Head of caudate nucleus (tissue), 42 donors: Measurements from ENCODE around the gene RAB8A.
"Not testable (repeated sequence)": the region's sequence is repeated elsewhere in the genome, so short reads cannot be mapped to it uniquely, and the experiment has no call there.

Source experiments
- DNase-seq, 42 donors: peaks; one replicate each; pipeline versions ENCODE4 v3.0.0 to v3.0.0-alpha.2; 2020 to 2021; ENCODE audit warnings: mixed read lengths in 7 of 42
- intact Hi-C: fragments of 100-400 bp; cut with DNase I; formaldehyde crosslinking; loops from one replicate; pipeline ENCODE4 v1.15.0; 2022

Gene RAB8A

DNA sequence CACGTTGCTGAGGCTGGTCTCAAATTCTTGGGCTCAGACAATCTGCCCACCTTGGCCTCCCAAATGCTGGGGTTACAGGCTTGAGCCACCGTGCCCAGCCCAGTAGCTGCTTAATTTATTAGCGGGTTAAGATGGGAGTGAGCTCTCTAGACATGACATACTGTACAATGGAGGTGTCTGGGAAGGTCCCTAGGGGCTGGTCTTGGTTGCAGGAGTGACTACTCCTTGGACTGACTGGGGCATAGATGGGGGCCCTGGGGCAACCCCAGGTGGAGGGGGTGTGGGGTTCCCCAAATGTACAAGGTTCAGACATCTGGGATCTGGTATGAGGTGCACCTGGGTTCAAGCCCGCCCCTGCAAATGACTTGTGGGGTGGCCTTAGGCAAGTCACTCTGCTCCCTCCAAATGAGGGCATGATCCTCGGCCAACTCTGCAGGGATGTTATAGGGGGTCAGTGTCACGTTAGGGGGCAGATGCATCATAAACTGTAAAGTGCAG, 48.8 kb downstream of the RAB8A start:
- DNase-seq: no peak
- intact Hi-C loops: no loop called here

DNA sequence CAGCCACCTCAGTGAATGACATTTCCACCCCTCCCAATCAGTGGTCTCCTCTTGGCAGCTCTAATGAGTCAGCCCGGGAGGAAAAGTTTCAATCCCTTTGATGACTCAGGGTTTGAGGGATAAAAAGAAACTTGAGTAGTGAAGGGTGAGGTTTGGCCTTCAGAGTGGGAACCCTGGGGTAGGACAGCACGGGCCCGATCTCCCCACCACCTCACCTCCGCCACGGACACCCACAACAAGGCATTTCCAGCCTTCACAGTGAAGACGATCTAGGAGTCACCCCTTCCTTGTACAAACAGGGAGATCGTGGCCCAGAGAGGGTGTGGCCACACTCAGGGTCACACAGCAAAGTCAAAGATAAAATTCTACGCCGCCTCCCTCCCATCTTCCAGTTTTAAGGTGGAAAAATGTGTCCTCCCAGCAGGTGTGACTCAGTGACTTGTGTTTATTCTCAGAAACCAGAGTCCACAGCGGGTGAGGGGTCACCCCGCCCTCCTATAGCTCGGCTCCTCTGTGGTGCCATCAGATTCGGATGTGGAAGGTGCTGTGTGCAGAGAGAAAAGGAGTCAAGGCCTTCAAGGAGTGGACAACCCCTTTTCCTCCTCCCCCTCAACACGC, 49.4 kb downstream of the RAB8A start:
- intact Hi-C loops: no loop called here
- no peak for DNase-seq

DNA sequence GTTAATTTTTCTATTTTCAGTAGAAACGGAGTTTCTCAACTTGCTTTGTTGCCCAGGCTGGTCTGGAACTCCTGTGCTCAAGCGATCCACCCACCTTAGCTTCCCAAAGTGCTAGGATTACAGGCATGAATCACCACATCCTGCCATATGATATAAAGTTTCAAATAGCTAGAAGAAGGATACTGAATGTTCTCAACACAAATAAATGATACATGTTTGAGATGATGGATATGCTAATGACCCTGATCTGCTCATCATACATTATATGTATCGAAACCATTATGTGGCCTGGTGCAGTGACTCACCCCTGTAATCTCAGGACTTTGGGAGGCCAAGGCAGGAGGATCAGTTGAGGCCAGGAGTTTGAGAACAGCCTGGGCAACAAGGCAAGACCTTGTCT, 50.2 kb downstream of the RAB8A start:
- intact Hi-C loops: no loop called here
- DNase-seq: peak in 9 of 42 donors; percentile 5 to 53 (median 30)

DNA sequence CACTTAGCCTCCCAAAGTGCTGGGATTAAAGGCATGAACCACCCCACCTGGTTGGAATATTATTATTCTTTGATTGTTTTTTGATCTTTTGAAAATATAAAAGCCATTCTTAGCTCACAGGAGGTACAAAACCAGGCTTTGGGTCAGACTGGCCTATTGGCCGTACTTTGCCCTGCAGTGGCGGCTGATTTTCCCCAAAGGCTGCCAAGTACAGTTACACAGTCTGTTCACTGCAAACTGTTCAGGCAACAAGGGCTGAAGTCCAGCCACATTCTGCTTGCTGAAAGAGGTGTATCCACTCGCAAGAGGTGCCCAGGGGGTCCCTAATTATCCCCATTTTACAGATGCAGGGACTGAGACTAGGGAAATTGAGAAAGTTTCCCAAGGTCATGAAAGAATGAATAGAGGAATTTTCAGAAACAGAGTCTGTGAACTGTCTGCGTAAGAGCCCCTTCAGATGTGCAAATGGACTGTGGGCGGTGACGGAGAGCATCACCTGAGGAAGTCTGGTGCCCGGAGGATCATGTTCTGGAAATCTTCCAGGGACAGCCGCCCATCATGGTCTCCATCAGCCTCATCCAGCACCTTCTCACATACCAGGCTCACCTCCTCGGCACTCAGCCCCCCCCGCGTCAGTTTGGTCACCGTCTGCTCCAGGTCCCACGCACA, 52.7 kb downstream of the RAB8A start:
- intact Hi-C loops: no loop called here
- no peak for DNase-seq

DNA sequence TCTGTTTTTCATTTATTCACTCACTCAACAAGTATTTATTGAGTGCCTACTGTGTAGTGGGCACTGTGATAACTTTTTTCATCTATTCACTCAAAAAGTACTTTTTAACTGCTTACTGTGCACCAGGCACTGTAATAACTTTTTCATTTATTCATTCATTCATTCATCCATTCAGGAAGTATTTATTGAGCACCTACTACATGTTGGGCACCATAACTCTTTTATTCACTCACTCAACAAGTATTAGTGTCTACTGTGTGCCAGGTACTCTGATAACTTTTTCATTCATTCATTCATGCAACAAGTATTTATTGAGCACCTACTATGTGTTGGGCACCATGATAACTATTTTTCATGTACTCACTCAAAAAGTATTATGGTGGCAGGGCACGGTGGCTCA, 54.7 kb downstream of the RAB8A start:
- no peak for DNase-seq
- intact Hi-C loops: no loop called here

DNA sequence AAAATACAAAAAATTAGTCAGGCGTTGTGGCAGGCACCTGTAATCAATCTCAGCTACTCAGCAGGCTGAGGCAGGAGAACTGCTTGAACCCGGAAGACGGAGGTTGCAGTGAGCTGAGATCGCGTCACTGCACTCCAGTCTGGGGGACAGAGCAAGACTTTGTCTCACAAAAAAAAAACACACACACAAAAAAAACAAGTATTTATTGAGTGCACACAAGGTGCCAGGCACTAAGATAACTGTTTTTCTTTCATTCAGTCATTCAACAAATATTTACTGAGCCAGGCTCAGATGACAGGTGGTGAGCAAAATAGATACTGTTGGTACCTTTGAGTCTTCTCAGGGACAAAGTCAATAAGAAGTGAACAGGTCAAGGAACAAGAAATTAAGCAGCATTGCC, 55.4 kb downstream of the RAB8A start:
- intact Hi-C loops: no loop called here
- no peak for DNase-seq

DNA sequence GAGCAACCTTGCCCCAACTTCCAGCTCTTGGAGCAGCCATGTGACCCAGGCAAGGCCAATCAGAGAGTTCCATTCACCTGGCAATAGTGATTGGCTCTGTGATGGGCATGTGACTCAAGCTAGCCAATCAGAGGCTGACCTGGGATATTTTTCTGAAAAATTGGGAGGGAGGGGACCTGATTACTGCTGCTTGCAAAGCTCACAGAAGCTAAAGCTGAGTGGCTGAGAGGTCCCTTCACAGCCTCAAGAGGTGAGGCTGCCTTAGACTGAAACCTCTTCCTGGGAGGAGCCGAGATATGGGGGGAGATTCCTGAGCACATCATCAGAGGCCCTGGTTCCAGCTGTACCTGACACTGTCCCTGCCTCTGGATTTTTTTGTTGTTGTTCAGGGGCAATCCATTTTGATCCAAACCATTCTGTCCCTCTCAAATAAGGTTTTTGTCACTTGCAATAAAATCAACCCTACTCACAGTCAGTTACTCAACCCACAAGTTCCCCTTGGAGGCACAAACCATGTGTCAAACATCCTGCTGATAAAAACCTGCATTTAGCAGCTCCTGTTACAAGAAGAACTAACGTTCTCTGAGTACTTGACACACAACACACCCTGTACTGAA, 56.9 kb downstream of the RAB8A start:
- DNase-seq: peak in 1 of 42 donors; percentile 13
- intact Hi-C loops: no loop called here

DNA sequence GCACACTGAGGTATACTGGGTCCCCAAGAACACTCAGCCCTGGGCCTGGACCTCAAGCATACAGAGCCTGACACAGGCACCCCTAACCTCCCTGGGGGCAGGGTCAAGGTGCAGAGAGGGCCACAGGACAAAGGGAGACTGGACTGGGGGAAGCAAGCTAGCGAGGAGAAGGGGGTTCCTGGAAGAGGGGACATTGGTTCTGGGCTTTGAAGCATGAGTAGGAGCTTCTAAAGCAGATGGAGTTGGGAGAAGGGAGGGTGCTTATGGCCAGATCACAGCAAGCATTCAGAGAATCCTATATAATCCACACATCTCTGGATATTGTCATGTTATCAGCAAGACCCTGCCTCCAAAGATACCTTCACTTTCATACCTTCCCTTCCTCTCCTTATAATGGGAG, 58.4 kb downstream of the RAB8A start:
- no peak for DNase-seq

DNA sequence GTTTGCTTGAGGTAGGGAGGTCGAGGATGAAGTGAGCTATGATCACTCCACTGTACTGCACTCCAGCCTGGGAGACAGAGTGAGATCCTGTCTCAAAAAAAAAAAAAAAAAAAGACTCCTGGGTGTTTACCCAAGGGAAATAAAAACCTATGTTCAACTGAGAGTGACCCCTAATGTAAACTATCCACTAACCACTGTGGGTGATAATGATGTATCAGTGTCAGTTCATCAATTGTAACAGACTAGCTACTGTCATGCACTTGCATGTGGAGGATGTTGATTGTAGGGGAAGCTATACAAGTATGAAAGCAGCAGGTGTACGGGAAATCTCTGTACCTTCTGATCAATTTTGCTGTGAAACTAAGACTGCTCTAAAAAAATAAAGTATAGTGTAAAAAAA, 64.3 kb downstream of the RAB8A start:
- intact Hi-C loops: no loop called here
- DNase-seq: no peak

More for the DNA sequence above, 58.4 kb downstream of the RAB8A start:
- intact Hi-C loops: no loop called here

DNA sequence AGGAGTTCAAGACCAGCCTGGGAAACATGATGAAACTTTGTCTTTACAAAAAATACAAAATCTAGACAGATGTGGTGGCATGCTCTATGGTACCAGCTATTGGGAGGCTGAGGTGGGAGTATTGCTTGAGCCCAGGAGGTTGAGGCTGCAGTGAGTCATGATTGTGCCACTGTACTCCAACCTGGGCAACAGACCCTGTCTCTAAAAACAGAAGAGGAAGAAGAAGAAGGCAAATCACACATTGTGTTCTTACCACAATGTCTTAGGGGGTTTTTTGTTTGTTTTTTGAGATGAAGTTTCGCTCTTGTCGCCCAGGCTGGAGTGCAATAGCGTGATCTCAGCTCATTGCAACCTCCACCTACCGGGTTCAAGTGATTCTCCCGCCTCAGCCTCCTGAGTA, 67.2 kb downstream of the RAB8A start:
- DNase-seq, intact Hi-C loops: not testable (repeated sequence)

DNA sequence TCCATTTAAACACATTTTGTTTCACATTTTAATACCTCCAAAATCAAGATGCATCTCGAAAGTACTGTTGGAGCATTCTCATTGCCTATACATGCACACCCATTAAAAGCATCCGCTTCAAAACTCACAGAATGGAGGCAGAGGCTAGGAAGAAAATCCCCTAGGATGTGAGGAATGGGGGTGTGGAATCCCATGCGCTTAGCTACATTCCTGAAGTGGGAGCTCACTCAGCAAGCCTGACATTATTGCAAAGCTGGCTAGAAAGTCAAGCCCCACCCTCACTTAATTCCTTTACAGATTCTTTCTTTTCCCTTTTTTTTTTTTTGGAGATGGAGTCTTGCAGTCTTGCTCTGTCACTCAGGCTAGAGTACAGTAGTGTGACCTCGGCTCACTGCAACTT, 68.9 kb downstream of the RAB8A start:
- no peak for DNase-seq
- intact Hi-C loops: no loop called here
